ENCODE data around the gene ARMC6.
"Not testable (repeated sequence)": the region's sequence is repeated elsewhere in the genome, so short reads cannot be mapped to it uniquely, and the experiment has no call there.

The ARMC6 gene

DNA sequence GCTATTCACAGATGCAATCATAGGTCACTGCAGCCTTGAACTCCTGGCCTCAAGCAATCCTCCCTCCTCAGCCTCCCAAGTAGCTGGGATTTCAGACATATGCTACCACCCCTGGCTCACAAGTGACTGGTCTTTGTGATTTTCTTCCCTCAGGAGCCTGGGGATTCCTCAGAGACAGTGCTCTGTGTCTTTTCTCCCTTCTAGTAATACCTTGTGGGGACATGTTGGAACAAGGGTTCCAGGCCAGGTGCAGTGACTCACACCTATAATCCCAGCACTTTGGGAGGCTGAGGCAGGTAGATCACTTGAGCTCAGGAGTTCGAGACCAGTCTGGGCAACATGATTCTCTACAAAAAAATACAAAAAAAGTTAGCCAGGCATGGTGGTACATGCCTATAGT is 10.0 kb upstream of the ARMC6 start:
- DNase-seq, result not testable (repeated sequence)

DNA sequence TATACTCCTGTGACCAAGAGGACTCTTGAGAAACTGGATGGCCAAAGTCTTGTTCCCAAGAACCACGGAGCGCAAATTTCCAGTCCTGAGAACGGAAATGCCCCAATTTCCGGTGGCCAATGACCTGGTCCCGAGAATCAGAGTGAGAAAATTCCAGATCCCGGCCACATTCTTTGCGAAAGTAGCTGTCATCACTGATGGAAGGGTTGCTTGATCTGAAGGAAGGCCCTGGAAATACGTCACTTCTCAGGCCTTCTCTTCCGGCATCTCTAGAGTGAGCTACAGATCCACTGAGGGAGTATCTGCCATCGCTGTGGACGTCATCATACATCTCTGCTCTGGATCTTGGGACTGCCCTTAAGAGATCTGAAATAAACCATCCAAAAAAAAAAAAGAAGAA is 7.5 kb upstream of the ARMC6 start:
- DNase-seq, result no peak

DNA sequence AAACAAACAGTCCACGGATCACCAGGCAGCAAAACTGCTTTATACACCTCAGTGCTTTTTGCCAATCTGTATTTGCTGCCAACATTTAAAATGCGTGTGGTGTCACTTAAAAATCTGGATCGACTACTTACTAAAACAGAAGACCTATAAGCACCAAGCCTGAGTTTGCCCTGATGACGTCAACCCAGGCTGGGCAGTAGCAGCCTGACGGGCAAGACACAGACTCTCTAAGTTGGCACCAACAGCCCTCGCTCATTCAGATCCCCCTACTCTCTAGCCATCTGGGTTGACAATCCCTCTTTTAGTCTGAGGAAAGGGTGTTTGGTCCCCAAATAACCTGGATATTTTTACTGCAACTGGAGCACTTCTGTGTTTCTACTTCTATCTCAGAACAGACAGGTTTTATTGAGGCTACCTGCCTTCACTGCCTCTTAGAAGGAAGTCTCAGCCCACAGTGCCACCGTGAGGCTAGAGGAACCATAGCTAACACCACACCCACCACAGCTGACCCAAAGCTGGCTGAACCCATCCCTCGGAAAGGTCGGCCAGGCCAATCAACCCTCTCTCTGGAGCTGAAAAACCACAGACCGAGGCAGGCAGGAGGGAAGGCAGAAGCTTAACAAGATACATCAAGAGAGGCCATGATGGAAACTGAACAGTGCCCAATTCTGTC is 7.0 kb upstream of the ARMC6 start:
- no peak for DNase-seq

DNA sequence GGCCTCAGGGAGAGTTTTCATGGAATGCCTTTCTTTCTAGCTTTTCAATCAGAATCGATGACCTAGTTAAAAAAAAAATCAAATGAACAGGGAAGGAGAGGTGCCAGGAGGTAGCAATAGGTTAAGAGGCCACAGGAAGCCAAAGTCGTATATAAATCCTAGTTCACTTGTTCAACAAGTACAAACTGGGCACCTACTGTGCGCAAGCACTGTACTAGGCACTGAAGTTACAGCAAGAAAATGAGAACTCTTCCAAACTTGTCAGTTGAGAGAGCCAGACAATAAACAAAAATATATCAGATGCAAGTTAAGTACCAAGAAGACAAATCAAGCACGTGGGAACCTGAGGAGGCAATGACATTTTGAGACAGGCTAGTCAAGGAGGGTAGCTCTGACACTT is 6.2 kb upstream of the ARMC6 start:
- no peak for DNase-seq

DNA sequence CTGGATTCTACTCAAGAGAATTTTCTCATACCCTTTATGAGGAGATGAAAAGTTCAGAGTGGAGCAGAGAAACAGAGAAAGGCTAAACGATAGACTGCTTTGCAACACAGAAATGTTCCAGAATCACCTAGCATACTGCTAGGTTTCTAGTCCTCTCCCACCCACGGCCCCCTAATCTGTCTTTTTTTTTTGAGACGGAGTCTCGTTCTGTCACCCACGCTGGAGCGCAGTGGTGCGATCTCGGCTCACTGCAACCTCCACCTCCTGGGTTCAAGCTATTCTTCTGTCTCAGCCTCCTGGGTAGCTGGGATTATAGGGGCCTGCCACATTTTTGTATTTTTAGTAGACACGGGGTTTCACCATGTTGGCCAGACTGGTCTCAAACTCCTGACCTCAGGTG is 4.9 kb upstream of the ARMC6 start:
- DNase-seq, result no peak

DNA sequence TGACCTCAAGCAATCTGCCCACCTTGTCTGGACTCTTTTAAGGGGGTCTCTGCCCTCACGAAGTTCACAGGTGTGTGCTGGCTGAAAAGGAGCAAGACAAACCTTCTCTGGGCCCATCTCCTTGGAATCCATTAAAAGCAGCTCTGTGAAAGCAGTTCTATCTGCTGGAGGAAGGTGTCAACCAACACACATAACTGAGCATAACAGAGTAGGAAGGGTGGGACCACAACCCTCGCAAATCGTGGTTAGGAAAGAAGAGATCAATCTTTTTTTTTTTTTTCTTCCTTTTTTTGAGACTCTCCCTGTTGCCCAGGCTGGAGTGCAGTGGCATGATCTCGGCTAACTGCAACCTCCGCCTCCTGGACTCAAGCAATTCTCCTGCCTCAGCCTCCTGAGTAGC is 1.5 kb upstream of the ARMC6 start:
- DNase-seq, result no peak

DNA sequence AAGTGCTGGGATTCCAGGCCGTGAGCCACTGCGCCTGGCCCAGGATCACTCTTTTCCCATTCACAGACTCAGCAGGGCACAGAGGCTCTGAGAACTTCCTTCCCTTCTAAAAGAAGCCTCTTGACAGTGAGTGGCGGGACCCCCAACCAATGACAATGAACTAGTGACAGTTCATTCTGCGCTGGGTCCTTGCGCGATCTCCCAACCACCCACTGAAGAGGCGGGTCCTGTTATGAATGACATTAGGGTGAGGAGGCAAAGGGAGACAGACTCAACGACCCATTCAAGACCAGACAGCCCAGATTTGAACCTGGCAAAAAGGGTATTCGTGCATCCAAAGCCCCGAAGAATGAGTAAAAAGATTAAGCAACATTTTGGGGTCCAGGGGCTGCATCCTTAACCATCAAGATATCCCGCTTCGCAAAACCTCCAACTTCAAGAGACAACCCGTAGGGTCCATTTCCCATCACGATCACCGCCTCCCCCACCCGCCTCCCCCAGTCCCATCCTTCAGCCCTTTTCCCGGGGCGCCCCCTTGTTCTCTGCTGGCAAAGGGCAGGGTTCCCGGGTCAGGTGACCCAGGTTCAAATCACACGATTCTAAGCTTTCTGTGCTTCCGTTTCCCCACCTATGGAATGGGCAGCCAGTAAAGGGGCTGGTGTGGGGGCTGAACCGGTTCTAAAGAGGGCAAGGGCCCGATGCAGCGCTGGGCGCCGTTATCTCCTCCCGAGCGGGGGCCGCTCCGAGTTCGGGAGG is 805 bp upstream of the ARMC6 start:
- DNase-seq, result peak; percentile 78 to 87

DNA sequence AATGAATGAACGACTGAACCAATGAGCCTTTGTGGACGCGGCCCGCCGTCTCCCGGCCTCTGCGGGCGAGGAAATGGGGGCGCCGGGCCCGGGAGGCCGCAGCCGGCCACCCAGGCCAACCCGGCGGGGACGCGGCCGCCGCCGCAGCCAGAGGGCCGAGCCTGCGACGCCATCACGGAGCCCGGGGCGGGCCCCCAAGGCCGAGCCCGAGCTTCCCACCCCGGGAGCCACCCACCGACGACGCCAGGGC is 302 bp upstream of the ARMC6 start:
- DNase-seq, result no peak

DNA sequence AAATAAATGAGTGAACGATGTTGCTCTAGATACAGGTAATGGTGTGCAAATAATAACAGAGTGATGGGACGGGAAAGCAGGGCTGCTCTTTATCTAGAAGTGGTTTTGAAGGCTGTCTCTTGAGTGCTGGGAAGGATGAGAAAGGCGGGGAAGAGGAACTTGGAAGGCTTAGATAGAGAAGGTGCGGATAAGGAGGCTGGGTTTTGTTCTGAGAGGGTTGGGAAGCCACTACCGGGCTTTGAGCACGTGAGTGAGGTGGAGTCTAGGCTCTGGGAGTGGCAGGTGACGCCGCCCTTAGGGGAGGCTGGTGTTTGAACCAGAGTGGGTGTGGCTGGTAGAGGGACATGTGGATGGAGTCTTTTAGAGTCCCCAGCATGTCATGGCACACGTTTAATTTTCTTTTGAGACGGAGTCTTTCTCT is 811 bp downstream of the ARMC6 start:
- peak; percentile 74 to 83 for DNase-seq

DNA sequence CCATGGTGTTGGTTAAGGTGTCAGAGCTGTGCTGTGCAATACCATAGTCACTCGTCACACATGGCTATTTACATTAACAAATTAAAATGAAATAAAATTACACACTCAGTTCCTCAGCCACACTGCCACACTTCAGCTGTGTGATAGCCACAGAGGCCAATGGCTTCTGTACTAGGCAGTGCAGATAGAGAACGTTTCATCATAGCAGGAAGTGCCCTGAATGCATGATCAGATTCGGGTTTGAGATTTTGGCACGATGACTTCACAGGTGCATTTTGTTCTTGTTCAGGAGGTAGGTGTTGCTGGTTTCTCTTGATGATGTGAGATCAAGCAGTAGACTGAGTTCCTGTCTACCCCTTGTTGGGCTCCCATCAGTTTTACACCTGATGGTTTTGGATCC is 6.5 kb downstream of the ARMC6 start:
- no peak for DNase-seq

DNA sequence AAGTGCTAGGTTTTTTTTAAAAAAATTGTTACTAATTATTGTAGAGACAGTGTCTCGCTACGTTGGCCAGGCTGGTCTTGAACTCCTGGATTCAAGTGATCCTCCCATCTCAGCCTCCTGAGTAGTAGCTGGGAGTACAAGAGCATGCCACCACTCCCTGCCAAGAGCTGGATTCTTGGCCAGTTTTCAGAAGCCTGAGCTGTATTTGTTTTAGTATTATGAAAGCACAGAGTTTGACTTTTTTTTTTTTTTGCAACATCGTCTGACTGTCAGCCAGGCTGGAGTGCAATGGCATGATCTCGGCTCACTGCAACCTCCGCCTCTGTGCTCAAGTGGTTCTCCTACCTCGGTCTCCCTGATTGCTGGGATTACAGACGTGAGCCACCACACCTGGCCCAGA is 7.0 kb downstream of the ARMC6 start:
- DNase-seq, result no peak

DNA sequence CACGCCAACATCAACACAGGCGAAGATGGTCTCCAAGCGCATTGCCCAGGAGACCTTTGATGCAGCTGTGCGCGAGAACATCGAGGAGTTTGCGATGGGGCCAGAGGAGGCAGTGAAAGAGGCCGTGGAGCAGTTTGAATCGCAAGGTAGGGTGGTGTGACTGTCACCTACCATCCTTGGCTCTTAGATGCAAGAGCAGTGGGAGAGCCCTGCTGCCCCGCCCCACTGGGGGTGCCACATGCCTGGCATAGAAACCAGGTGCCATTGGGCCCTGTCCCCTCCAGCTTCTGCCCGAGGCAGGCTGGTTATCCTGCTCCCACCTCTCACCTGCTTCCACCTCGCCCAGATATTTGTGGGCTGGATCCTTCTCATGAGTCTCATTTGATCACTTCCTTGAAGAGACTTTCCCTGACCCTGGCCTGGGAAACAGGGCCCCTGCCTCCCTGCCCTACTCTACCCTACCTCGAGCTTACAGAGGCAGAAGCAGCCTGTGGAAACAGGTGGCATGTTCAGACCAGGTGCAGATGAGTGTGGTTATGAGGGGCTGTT is 9.4 kb downstream of the ARMC6 start:
- no peak for DNase-seq

DNA sequence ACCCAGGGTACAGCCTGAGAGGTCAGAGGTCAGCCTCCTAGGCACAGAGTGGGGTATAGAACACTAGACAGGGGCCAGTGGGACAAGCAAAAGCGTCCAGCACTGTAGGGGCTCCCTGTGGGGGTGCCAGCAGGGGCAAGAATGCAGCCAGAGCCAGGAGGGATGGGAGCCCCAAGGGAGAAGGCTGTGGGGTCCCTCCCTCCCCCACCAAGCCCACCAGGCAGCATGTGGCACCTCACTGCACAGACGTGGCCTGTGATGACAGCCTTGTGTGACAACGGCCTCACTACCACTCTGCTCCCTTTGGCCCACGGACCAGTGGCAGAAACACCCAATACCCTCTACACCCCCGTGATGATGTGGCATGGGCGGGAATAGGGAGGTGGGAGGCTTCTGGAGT is 10.1 kb downstream of the ARMC6 start:
- no peak for DNase-seq

DNA sequence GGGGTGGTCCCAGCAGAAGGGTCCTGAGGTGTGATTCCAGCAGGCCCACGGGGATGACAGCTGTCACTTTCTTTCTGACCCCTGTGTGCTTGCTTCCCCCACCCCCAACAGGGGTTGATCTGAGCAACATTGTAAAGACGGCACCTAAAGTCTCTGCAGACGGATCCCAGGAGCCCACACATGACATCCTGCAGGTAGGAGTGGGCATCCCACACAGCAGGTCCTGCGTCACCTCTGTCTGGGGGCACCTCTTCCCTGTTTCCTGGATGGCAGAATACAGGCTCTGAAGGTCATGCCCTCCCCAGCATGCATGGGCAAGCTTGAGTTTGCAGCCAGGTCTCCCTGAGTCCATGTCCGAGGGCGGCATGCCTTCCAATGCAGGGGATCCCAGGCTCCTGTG is 10.5 kb downstream of the ARMC6 start:
- DNase-seq, result no peak

DNA sequence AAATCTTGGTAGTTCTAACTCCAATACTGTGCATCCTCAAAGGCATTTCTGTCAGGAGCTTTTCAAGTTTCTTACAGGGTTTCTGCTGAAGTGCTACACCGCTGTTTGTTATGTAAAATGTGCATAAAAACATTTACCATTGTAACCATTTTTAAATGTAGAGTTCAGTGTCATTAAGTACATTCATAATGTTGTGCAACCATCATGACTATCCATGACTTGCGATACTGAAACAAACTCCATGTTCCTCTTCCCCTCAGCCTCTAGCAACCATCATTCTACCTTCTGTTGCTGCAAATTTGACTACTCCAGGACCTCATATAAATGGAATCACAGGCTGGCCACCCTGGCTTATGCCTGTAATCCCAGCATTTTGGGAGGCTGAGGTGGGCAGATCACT is 16.0 kb downstream of the ARMC6 start:
- DNase-seq, result no peak

DNA sequence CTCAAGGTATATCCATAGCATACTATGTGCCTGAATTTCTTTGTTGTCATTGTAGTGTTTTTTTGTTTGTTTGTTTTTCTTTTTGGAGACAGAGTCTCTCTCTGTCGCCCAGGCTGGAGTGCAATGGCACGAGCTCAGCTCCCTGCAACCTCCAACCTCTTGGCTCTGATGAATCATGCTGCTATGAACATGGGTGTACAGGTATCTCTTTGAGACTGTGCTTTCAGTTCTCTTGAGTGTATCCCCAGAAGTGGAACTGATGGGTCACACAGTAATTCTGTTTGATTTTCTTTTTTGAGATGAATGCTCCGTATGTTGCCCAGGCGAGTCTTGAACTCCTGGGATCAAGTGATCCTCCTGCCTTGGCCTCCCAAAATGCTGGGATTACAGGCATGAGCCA is 16.7 kb downstream of the ARMC6 start:
- DNase-seq, result no peak

DNA sequence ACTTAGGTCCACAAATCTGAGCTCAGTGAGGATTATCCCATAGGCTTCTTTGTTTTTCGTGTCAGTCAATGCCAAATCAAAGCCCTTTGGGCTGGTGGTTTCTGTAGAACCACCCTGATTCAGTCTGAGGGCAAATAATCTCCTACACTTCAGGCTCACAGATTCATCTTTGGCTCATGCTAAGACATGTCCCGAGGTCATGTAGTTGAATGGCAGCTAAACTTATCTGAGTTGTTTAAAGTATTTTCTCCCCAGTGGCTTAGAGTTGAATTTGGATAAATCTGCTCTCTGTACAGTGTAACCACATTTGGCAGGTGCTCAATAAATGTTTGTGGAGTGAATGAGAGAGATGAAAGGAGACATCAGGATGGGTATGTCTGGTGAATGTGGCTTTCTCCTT is 17.3 kb downstream of the ARMC6 start:
- DNase-seq, result no peak

DNA sequence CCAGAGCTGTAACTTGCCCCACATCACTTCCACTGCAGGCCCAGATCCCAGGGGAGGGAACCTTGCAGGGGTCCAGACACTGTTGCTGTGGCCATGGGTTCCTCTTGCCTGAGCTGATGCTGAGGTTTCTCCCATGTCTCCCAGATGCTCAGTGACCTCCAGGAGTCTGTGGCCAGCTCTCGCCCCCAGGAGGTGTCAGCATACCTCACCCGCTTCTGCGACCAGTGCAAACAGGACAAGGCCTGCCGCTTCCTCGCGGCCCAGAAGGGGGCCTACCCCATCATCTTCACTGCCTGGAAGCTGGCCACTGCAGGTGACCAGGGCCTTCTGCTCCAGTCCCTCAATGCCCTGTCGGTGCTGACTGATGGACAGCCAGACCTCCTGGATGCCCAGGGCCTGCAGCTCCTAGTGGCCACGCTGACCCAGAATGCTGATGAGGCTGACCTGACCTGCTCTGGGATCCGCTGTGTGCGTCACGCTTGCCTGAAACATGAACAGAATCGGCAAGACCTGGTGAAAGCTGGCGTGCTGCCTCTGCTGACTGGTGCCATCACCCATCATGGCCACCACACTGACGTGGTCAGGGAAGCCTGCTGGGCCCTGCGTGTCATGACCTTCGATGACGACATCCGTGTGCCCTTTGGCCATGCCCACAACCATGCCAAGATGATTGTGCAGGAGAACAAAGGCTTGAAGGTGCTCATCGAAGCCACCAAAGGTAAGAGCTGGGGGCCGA is 18.2 kb downstream of the ARMC6 start:
- no peak for DNase-seq

DNA sequence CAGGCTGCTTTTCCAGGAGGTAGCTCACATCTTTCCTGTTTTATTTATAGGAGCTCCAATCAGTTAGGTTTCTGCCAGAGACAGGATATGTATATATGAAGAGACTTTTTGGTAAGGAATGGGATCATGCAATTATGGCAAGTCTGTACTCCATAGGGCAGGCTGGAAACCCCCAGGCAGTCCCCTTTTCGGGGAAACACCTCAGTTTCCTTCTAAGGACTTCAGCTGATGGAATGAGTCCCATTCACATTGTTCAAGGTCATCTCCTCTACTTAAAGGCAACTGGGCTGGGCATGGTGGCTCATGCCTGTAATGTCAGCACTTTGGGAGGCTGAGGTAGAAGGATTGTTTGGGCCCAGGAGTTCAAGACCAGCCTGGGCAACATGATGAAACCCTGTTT is 19.5 kb downstream of the ARMC6 start:
- DNase-seq, result no peak

DNA sequence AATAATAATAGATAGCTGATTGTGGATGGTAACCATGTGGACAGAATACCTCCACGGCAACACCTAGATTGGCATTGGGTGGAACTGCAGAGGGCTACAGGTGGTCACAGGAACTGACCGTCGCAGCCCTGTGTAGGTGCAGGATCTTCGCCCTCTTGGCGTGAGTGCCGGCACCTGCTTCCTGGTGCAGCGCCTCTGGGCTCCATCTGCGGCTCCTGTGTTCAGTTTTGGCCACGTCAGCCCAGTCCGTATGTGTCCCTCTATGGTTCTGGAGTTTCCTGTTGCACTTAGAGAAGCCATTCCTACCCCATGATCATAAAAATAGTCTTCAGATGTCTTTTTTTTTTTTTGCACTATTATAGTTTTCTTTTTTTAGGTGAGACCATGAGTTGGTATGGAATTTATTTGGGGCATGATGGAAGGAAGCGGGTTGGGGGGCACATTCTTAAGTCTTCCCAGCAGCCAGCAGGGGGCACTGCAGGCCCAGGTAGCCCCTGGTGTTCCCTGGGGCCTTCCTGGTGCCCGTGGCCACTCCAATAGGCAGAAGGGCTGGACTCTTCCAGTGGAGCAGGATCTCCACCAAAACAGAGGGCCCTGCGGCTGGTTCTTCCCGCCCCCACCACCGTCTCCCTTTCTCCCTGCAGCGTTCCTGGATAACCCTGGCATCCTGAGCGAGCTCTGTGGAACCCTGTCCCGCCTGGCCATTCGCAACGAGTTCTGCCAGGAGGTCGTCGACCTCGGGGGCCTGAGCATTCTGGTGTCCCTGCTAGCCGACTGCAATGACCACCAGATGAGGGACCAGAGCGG is 20.3 kb downstream of the ARMC6 start:
- DNase-seq, result peak; percentile 56 to 60

DNA sequence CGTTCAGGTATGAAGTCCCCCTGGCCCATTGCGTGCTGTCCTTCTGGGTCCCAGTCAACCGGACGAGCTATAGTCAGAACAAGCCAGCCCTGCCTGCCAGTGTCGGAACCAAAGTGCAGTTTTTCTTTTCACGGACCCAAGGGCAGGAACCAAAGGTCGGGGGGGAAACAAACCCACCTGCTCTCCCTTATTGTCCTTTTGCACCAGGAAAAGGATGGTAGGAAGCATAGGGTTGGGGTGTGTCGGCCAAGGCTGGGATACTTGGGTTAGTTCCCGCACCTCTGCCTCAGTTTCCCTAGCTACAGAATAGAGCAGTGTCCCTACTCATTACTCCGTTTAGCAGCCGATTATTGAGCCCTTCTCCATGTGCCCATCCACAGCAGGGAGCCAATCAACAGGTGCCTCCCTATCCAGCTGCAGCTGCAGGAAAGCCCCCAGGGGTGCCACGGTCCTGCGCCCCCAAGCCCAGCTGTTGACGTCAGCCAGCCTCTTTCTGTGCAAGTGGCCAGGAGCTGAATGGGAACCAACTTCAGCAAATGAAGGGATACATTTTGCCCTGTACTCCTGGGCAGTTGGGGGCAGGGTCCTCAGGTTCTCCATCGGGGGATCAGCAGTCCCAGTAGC is 21.0 kb downstream of the ARMC6 start:
- no peak for DNase-seq

DNA sequence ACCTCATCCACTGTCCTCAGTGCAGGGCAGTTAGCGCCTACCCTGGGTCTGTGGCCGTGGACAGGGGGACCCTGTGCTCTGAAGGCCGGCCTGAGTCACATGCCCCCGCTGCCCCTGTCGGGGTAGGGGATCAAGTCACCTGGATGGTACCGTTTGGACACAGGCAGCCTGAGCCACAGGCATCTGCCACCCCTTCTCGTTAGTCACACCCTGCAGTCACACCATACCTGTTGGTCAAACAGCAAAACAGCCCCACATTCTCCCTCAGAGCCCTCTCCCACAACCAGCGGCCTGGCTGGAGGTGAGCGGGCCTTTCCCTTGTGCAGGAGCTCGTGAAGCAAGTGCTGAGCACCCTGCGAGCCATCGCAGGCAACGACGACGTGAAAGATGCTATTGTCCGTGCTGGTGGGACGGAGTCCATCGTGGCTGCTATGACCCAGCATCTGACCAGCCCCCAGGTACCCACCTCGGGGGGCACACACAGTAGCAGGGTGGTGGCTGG is 21.6 kb downstream of the ARMC6 start:
- DNase-seq, result no peak

DNA sequence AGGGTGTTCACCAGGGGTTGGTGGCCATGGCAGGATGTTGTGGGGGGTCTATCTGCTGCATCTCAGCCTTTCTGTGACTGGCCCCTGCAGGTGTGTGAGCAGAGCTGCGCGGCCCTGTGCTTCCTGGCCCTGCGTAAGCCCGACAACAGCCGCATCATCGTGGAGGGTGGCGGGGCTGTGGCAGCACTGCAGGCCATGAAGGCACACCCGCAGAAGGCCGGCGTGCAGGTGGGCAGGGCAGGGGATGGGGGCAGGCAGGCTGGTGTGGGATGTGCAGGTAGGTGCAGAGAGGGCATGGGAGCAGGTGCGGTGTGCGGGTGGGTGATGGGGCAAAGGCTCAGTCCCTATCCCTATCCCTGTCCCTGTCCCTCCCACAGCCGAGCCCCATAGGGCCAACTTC is 22.3 kb downstream of the ARMC6 start:
- no peak for DNase-seq
